Neuronal stem cell (in vitro differentiated cells): ENCODE results near the gene HS3ST4.
A peak's percentile ranks its signal among the peaks of the same experiment; 100 is the strongest.

ENCODE experiments used
- DNase-seq: peaks from one replicate; pipeline ENCODE4 v3.0.0-alpha.2; 2013; ENCODE audit warnings: low spot score
- H2AFZ ChIP-seq: one replicate; pipeline ENCODE4 v1.6.1; 2013; ENCODE audit warnings: mild to moderate bottlenecking, low read length, inconsistent platforms
- H2AK5ac ChIP-seq: 2 replicates; pipeline ENCODE4 v1.6.1; 2013; ENCODE audit warnings: low read depth, mild to moderate bottlenecking, inconsistent platforms, low read length, moderate library complexity, mixed read lengths
- H2BK120ac ChIP-seq: 2 replicates; pipeline ENCODE4 v1.6.1; 2013; ENCODE audit warnings: low read depth, mild to moderate bottlenecking, inconsistent platforms, low read length, moderate library complexity, mixed read lengths
- H2BK12ac ChIP-seq: one replicate; pipeline ENCODE4 v1.6.1; 2013; ENCODE audit warnings: low read length, inconsistent platforms
- H2BK15ac ChIP-seq: 2 replicates; pipeline ENCODE4 v1.6.1; 2013; ENCODE audit warnings: mild to moderate bottlenecking, low read length, inconsistent platforms, mixed read lengths
- H2BK5ac ChIP-seq: one replicate; pipeline ENCODE4 v1.6.1; 2013; ENCODE audit warnings: inconsistent platforms, mild to moderate bottlenecking, low read length, moderate library complexity
- H3K14ac ChIP-seq: one replicate; pipeline ENCODE4 v1.6.1; 2013; ENCODE audit warnings: low read length, inconsistent platforms
- H3K18ac ChIP-seq: 2 replicates; pipeline ENCODE4 v1.6.1; 2013; ENCODE audit warnings: low read length, inconsistent platforms
- H3K23ac ChIP-seq: 2 replicates; pipeline ENCODE4 v1.6.1; 2013; ENCODE audit warnings: low read depth, mild to moderate bottlenecking, mixed read lengths, low read length, inconsistent platforms; ENCODE audit not compliant: poor library complexity
- H3K27ac ChIP-seq: replicated peaks from 3 replicates; pipeline ENCODE4 v1.5.1; 2013; ENCODE audit warnings: low read length, inconsistent platforms
- H3K27me3 ChIP-seq, 3 experiments: 2 replicates each; pipeline ENCODE4 v1.6.1; 2013; ENCODE audit warnings: low read length in 3 of 3, mild to moderate bottlenecking in 2 of 3, inconsistent platforms in 1 of 3, low read depth in 1 of 3, mixed read lengths in 1 of 3, moderate library complexity in 1 of 3; ENCODE audit not compliant: control insufficient read depth in 3 of 3, insufficient read depth in 3 of 3
- H3K36me3 ChIP-seq, 2 donors: replicated peaks in 1 of 2; 2 replicates each; pipeline ENCODE4 v1.6.1; 2013; ENCODE audit warnings: low read length in 2 of 2; ENCODE audit not compliant: control insufficient read depth in 2 of 2, insufficient read depth in 2 of 2
- H3K4ac ChIP-seq: 2 replicates; pipeline ENCODE4 v1.6.1; 2013; ENCODE audit warnings: inconsistent platforms, mild to moderate bottlenecking, low read length, moderate library complexity
- H3K4me1 ChIP-seq, 2 donors: 1 replicate in 1 of 2; 2 replicates in 1 of 2; pipeline ENCODE4 v1.6.1; 2013; ENCODE audit warnings: low read length in 2 of 2, low read depth in 1 of 2; ENCODE audit not compliant: control insufficient read depth in 2 of 2, insufficient read depth in 1 of 2
- H3K4me2 ChIP-seq: one replicate; pipeline ENCODE4 v1.6.1; 2013; ENCODE audit warnings: mild to moderate bottlenecking, low read length, inconsistent platforms; ENCODE audit not compliant: insufficient read depth, poor library complexity, severe bottlenecking
- H3K4me3 ChIP-seq, 2 donors: 2 replicates each; pipeline ENCODE4 v1.5.1; 2013; ENCODE audit warnings: low read length in 2 of 2, mild to moderate bottlenecking in 2 of 2, inconsistent platforms in 1 of 2, moderate library complexity in 1 of 2
- H3K79me1 ChIP-seq: one replicate; pipeline ENCODE4 v1.6.1; 2013; ENCODE audit warnings: low read depth, mild to moderate bottlenecking, inconsistent platforms, low read length, moderate library complexity
- H3K9ac ChIP-seq: one replicate; pipeline ENCODE4 v1.6.1; 2013; ENCODE audit warnings: mild to moderate bottlenecking, low read depth, low read length, inconsistent platforms; ENCODE audit not compliant: poor library complexity
- H3K9me3 ChIP-seq, 2 donors: replicated peaks in 1 of 2; 2 replicates each; pipeline versions ENCODE3 to v1.6.1; 2013; ENCODE audit warnings: low read length in 2 of 2, mild to moderate bottlenecking in 2 of 2, inconsistent platforms in 1 of 2, low read depth in 1 of 2, mixed read lengths in 1 of 2, moderate library complexity in 1 of 2; ENCODE audit not compliant: control insufficient read depth in 2 of 2, insufficient read depth in 1 of 2
- H4K8ac ChIP-seq: one replicate; pipeline ENCODE4 v1.6.1; 2013; ENCODE audit warnings: low read depth, mild to moderate bottlenecking, inconsistent platforms, low read length, moderate library complexity
- H4K91ac ChIP-seq: one replicate; pipeline ENCODE4 v1.6.1; 2013; ENCODE audit warnings: low read length, low read depth, mild to moderate bottlenecking, inconsistent platforms; ENCODE audit not compliant: poor library complexity
- WGBS, 2 donors: extraction: QIAGEN DNeasy Blood & Tissue Kit; methylation state at CpG; one replicate each; pipeline ENCODE4 v1.1.7; 2013; ENCODE audit warnings: missing lambda C conversion rate in 2 of 2, mixed read lengths in 1 of 2; ENCODE audit not compliant: insufficient read length in 2 of 2, insufficient replicate concordance in 1 of 2; ENCODE audit errors: extremely low coverage in 2 of 2; 5-methylcytosine and 5-hydroxymethylcytosine counted together

HS3ST4 gene

GRCh38 chr16:25832291-25832690, 140.5 kb downstream of the HS3ST4 start:
- no peak overlapping the region for H4K8ac ChIP-seq
- no peak overlapping the region for H3K4me3 ChIP-seq
- H3K23ac ChIP-seq = no peak overlapping the region
- H3K4me1 ChIP-seq = no peaks in the 10 kb centered on the region
- no peak overlapping the region for H3K14ac ChIP-seq
- no peaks in the 10 kb centered on the region for H3K36me3 ChIP-seq
- no peak overlapping the region for H2BK15ac ChIP-seq
- no peak for DNase-seq
- no peak overlapping the region for H2BK12ac ChIP-seq
- no peak overlapping the region for H2BK5ac ChIP-seq
- no peaks in the 10 kb centered on the region for H3K79me1 ChIP-seq
- H3K4ac ChIP-seq = no peak overlapping the region
- H4K91ac ChIP-seq = no peak overlapping the region
- 100% methylated on average over 1 of the region's 4 CpGs; no CpG with 5 or more reads in 1 of the 2 donors for WGBS, 2 donors
- H3K27me3 ChIP-seq = no peaks in the 10 kb centered on the region
- H2AFZ ChIP-seq = no peak overlapping the region
- H3K18ac ChIP-seq = no peak overlapping the region
- peaks cover 0 to 4% of the 10 kb centered on the region in 2 donors for H3K9me3 ChIP-seq
- no peak overlapping the region for H3K9ac ChIP-seq
- no peak overlapping the region for H2BK120ac ChIP-seq
- H3K4me2 ChIP-seq = no peak overlapping the region
- H3K27ac ChIP-seq = no peak overlapping the region
- H2AK5ac ChIP-seq = no peak overlapping the region

- no peak for DNase-seq
- WGBS, 2 donors = no CpG with 5 or more reads among the region's 1 CpG
- no peaks in the 10 kb centered on the region for H3K36me3 ChIP-seq
- H3K23ac ChIP-seq = no peak overlapping the region
- H3K9ac ChIP-seq = no peak overlapping the region
- H2BK15ac ChIP-seq = no peak overlapping the region
- H4K8ac ChIP-seq = no peak overlapping the region
- H2AK5ac ChIP-seq = no peak overlapping the region
- no peak overlapping the region for H2BK12ac ChIP-seq
- no peak overlapping the region for H4K91ac ChIP-seq
- no peak overlapping the region for H3K27ac ChIP-seq
- no peak overlapping the region for H3K18ac ChIP-seq
- H3K27me3 ChIP-seq = no peaks in the 10 kb centered on the region
- H3K9me3 ChIP-seq = peaks cover 0 to under 1% of the 10 kb centered on the region in 2 donors
- no peaks in the 10 kb centered on the region for H3K79me1 ChIP-seq
- H3K4me1 ChIP-seq = peaks cover 0 to 2% of the 10 kb centered on the region in 2 donors
- no peak overlapping the region for H2AFZ ChIP-seq
- H3K14ac ChIP-seq = no peak overlapping the region
- H2BK120ac ChIP-seq = no peak overlapping the region
- H3K4me2 ChIP-seq = no peak overlapping the region
- H2BK5ac ChIP-seq = no peak overlapping the region
- H3K4ac ChIP-seq = no peak overlapping the region
- no peak overlapping the region for H3K4me3 ChIP-seq
Observed at GRCh38 chr16:25834101-25834500, 142.3 kb downstream of the HS3ST4 start.

GRCh38 chr16:25835126-25835525, 143.4 kb downstream of the HS3ST4 start:
- Histone ChIP-seq H3K9me3 (no peaks in the 10 kb centered on the region), H2AK5ac (no peak overlapping the region), H3K14ac (no peak overlapping the region), H3K4me1 (peaks cover 0 to 2% of the 10 kb centered on the region in 2 donors), H3K9ac (no peak overlapping the region), H3K4me2 (no peak overlapping the region), H2BK5ac (no peak overlapping the region), H3K27me3 (no peaks in the 10 kb centered on the region), H4K91ac (no peak overlapping the region), H2AFZ (no peak overlapping the region), H3K4ac (no peak overlapping the region), H3K36me3 (no peaks in the 10 kb centered on the region), H3K4me3 (no peak overlapping the region), H2BK15ac (no peak overlapping the region), H4K8ac (no peak overlapping the region), H2BK12ac (no peak overlapping the region), H2BK120ac (no peak overlapping the region), H3K79me1 (no peaks in the 10 kb centered on the region), H3K23ac (no peak overlapping the region), H3K27ac (no peak overlapping the region), H3K18ac (no peak overlapping the region)
- no peak for DNase-seq
- no CpG with 5 or more reads among the region's 2 CpGs for WGBS, 2 donors

- no peak overlapping the region for H4K91ac ChIP-seq
- H3K36me3 ChIP-seq = no peaks in the 10 kb centered on the region
- no peak overlapping the region for H3K27ac ChIP-seq
- H3K4me3 ChIP-seq = no peak overlapping the region
- no peak overlapping the region for H2AK5ac ChIP-seq
- no peak overlapping the region for H3K9ac ChIP-seq
- H2AFZ ChIP-seq = peak overlapping the region; percentile 50
- no peak overlapping the region for H2BK15ac ChIP-seq
- no peak overlapping the region for H2BK120ac ChIP-seq
- no peaks in the 10 kb centered on the region for H3K9me3 ChIP-seq
- no peak overlapping the region for H2BK5ac ChIP-seq
- H3K18ac ChIP-seq = no peak overlapping the region
- H2BK12ac ChIP-seq = no peak overlapping the region
- no peak overlapping the region for H3K14ac ChIP-seq
- no peaks in the 10 kb centered on the region for H3K79me1 ChIP-seq
- H3K4me2 ChIP-seq = no peak overlapping the region
- no peak overlapping the region for H3K4ac ChIP-seq
- WGBS, 2 donors = no CpG with 5 or more reads among the region's 6 CpGs
- H3K4me1 ChIP-seq = peaks cover 0 to 2% of the 10 kb centered on the region in 2 donors
- no peak overlapping the region for H3K23ac ChIP-seq
- H4K8ac ChIP-seq = no peak overlapping the region
- DNase-seq = peak; percentile 61
- no peaks in the 10 kb centered on the region for H3K27me3 ChIP-seq
Observed at GRCh38 chr16:25838724-25839186, 147.0 kb downstream of the HS3ST4 start.
